ENCODE measurements around the gene TMEM126A. TPM values are rescaled to one million over a fixed set of nuclear protein-coding genes. Genes with fewer than 3 reads are reported as not detected.
A peak's percentile ranks its signal among the peaks of the same experiment; 100 is the strongest.

Gene TMEM126A
- total and polyA plus RNA-seq, 2 experiments from 2014 or later: 22.9 to 69.8 TPM

- Histone ChIP-seq H3K4me3 (peak within 1 kb of the TSS; percentile 99), H3K9me3 (ENCODE audit: low read depth) (no peaks in the 10 kb centered on the region), H3F3A (ENCODE audit: insufficient read depth) (peaks cover 16% of the 10 kb centered on the region), H3K9me2 (ENCODE audit: insufficient read depth) (no peaks in the 10 kb centered on the region), H3K9ac (peak within 1 kb of the TSS; percentile 83), H3K27ac (peak within 1 kb of the TSS; percentile 80), H4K20me1 (ENCODE audit: insufficient read depth) (no peaks in the 10 kb centered on the region), H3K79me2 (ENCODE audit: insufficient read depth) (peaks cover 39% of the 10 kb centered on the region), H3K36me3 (ENCODE audit: low read depth) (no peaks in the 10 kb centered on the region; the same call in 1 of the 2 replicates), H3K4me1 (ENCODE audit: insufficient read depth) (peaks cover 16% of the 10 kb centered on the region), H2AFZ (peak within 1 kb of the TSS; percentile 98), H3K4me2 (ENCODE audit: unreplicated experiment) (peak within 1 kb of the TSS; percentile 97), H3K27me3 (replicated peaks; ENCODE audit: insufficient read depth) (no peaks in the 10 kb centered on the region)
- in situ Hi-C loops (cut with MboI): no loop called here
- TF ChIP-seq EZH2 (IDR thresholded peaks at IDR 0.05; ENCODE audit: insufficient read depth, poor library complexity, severe bottlenecking) (no peak), EZH2phosphoT487 (IDR thresholded peaks at IDR 0.05; ENCODE audit: insufficient read depth, low read depth) (no peak)
- 1 to 2% methylated on average over 23 of the region's 23 CpGs for WGBS, 2 experiments (ENCODE audit: low coverage in 1 of 2, low lambda C conversion rate in 2 of 2, missing lambda C conversion rate in 2 of 2)
- DNase-seq: peak; percentile 79
Measured at GRCh38 chr11:85627332-85627997, 20.3 kb upstream of the TMEM126A start, which contains the start of gene DLG2. TSS of gene DLG2 (minus strand) at chr11:85627344.

- in situ Hi-C loops (cut with MboI): no loop called here
- H3K27ac ChIP-seq: peak within 1 kb of the TSS; percentile 80
- 0 to 1% methylated on average over 28 to 41 of the region's 41 CpGs for WGBS, 2 experiments (ENCODE audit: low coverage in 1 of 2, low lambda C conversion rate in 2 of 2, missing lambda C conversion rate in 2 of 2)
Measured at GRCh38 chr11:85627998-85628770, 19.6 kb upstream of the TMEM126A start, which contains the start of gene TMEM126B. TSS of gene TMEM126B (plus strand) at chr11:85628593. CDS start at chr11:85628608, 15 bp downstream.

GRCh38 chr11:85628771-85629341 is 18.9 kb upstream of the TMEM126A start:
- Histone ChIP-seq H2AFZ (peak overlapping the region; percentile 98), H3F3A (ENCODE audit: insufficient read depth) (peaks cover 16% of the 10 kb centered on the region), H3K79me2 (ENCODE audit: insufficient read depth) (peaks cover 39% of the 10 kb centered on the region), H3K4me1 (ENCODE audit: insufficient read depth) (peaks cover 16% of the 10 kb centered on the region), H3K27me3 (replicated peaks; ENCODE audit: insufficient read depth) (no peaks in the 10 kb centered on the region), H3K9me2 (ENCODE audit: insufficient read depth) (no peaks in the 10 kb centered on the region), H3K36me3 (ENCODE audit: low read depth) (no peaks in the 10 kb centered on the region; the same call in 1 of the 2 replicates), H3K9ac (peak overlapping the region; percentile 86), H3K4me3 (peak overlapping the region; percentile 99), H4K20me1 (ENCODE audit: insufficient read depth) (no peaks in the 10 kb centered on the region), H3K4me2 (ENCODE audit: unreplicated experiment) (peak overlapping the region; percentile 94), H3K9me3 (ENCODE audit: low read depth) (no peaks in the 10 kb centered on the region), H3K27ac (peak overlapping the region; percentile 59)
- DNase-seq: peak; percentile 56
- in situ Hi-C loops (cut with MboI): no loop called here
- 4 to 5% methylated on average over 13 of the region's 13 CpGs for WGBS, 2 experiments (ENCODE audit: low coverage in 1 of 2, low lambda C conversion rate in 2 of 2, missing lambda C conversion rate in 2 of 2)
- TF ChIP-seq EZH2 (IDR thresholded peaks at IDR 0.05; ENCODE audit: insufficient read depth, poor library complexity, severe bottlenecking) (no peak), EZH2phosphoT487 (IDR thresholded peaks at IDR 0.05; ENCODE audit: insufficient read depth, low read depth) (no peak)

More at GRCh38 chr11:85627998-85628770, 19.6 kb upstream of the TMEM126A start, which contains the start of gene TMEM126B:
- DNase-seq: peak; percentile 100
- Histone ChIP-seq H3K4me1 (ENCODE audit: insufficient read depth) (peaks cover 16% of the 10 kb centered on the region), H3K79me2 (ENCODE audit: insufficient read depth) (peaks cover 39% of the 10 kb centered on the region), H3F3A (ENCODE audit: insufficient read depth) (peaks cover 16% of the 10 kb centered on the region), H4K20me1 (ENCODE audit: insufficient read depth) (no peaks in the 10 kb centered on the region), H3K4me3 (peak within 1 kb of the TSS; percentile 99), H3K27me3 (replicated peaks; ENCODE audit: insufficient read depth) (no peaks in the 10 kb centered on the region), H3K4me2 (ENCODE audit: unreplicated experiment) (peak within 1 kb of the TSS; percentile 97), H3K9me3 (ENCODE audit: low read depth) (no peaks in the 10 kb centered on the region), H3K36me3 (ENCODE audit: low read depth) (no peaks in the 10 kb centered on the region; the same call in 1 of the 2 replicates), H2AFZ (peak within 1 kb of the TSS; percentile 98), H3K9ac (peak within 1 kb of the TSS; percentile 86), H3K9me2 (ENCODE audit: insufficient read depth) (no peaks in the 10 kb centered on the region)
- no peak for TF ChIP-seq EZH2phosphoT487 (IDR thresholded peaks at IDR 0.05; ENCODE audit: insufficient read depth, low read depth)
- TF ChIP-seq EZH2 (IDR thresholded peaks at IDR 0.05; ENCODE audit: insufficient read depth, poor library complexity, severe bottlenecking): no peak

- H3K4me1 ChIP-seq (ENCODE audit: insufficient read depth): no peaks in the 10 kb centered on the region
- peaks cover 31% of the 10 kb centered on the region for H3K79me2 ChIP-seq (ENCODE audit: insufficient read depth)
- no peaks in the 10 kb centered on the region for H3K9me2 ChIP-seq (ENCODE audit: insufficient read depth)
- H4K20me1 ChIP-seq (ENCODE audit: insufficient read depth): no peaks in the 10 kb centered on the region
- no peaks in the 10 kb centered on the region for H3K9me3 ChIP-seq (ENCODE audit: low read depth)
- no peak overlapping the region for H3K27ac ChIP-seq
- H3F3A ChIP-seq (ENCODE audit: insufficient read depth): no peaks in the 10 kb centered on the region
- in situ Hi-C loops (cut with MboI): no loop called here
- H3K36me3 ChIP-seq (ENCODE audit: low read depth): peaks cover 24% of the 10 kb centered on the region
- no peak overlapping the region for H2AFZ ChIP-seq
- H3K4me2 ChIP-seq (ENCODE audit: unreplicated experiment): no peak overlapping the region
- no peak overlapping the region for H3K9ac ChIP-seq
- DNase-seq: no peak
- no peak overlapping the region for H3K4me3 ChIP-seq
- no peak for TF ChIP-seq EZH2 (IDR thresholded peaks at IDR 0.05; ENCODE audit: insufficient read depth, poor library complexity, severe bottlenecking)
- TF ChIP-seq EZH2phosphoT487 (IDR thresholded peaks at IDR 0.05; ENCODE audit: insufficient read depth, low read depth): no peak
- 79 to 83% methylated on average over 3 of the region's 3 CpGs for WGBS, 2 experiments (ENCODE audit: low coverage in 1 of 2, low lambda C conversion rate in 2 of 2, missing lambda C conversion rate in 2 of 2)
- no peaks in the 10 kb centered on the region for H3K27me3 ChIP-seq (replicated peaks; ENCODE audit: insufficient read depth)
Measured at GRCh38 chr11:85634747-85635146, 13.0 kb upstream of the TMEM126A start.

Measured in GM23248 (cell line).